ENCODE results near the gene C1QTNF4. TPM values are rescaled to one million over a fixed set of nuclear protein-coding genes. Genes with fewer than 3 reads are reported as not detected.

The C1QTNF4 gene
- total and polyA plus RNA-seq, 4 donors: 0.40 to 1.8 (median 1.1) TPM

- DNase-seq: no peak
- peaks cover 0 to 12% (median 0%) of the 10 kb centered on the region in 5 donors for H3K4me1 ChIP-seq (ENCODE audit: control insufficient read depth in 5 of 5, insufficient read depth in 5 of 5, low read length in 5 of 5)
- WGBS, 2 donors: 78 to 82% methylated on average over 3 of the region's 3 CpGs
Measured at GRCh38 chr11:47605921-47606320, 11.7 kb upstream of the C1QTNF4 start.

GRCh38 chr11:47603295-47603694, 9.1 kb upstream of the C1QTNF4 start:
- TF ChIP-seq CTCF (IDR thresholded peaks at IDR 0.05; ENCODE audit: control extremely low read depth, extremely low read depth): no peak
- no peak for ATAC-seq (ENCODE audit: insufficient read depth, low FRiP score)
- Histone ChIP-seq H3K9ac (ENCODE audit: insufficient read depth in 1 of 2, low read length in 2 of 2) (no peak overlapping the region), H3K27me3 (ENCODE audit: control insufficient read depth in 3 of 3, insufficient read depth in 3 of 3, low read length in 2 of 3) (peaks cover 0 to 4% (median 0%) of the 10 kb centered on the region in 3 donors), H3K9me3 (ENCODE audit: control insufficient read depth in 4 of 4, insufficient read depth in 3 of 4, low read length in 3 of 4) (no peaks in the 10 kb centered on the region), H3K36me3 (ENCODE audit: control insufficient read depth in 4 of 4, insufficient read depth in 4 of 4, low read length in 4 of 4) (peaks cover 0 to 2% (median 0%) of the 10 kb centered on the region in 4 donors), H3K27ac (ENCODE audit: low read depth in 1 of 2, low read length in 1 of 2) (no peak overlapping the region), H3K4me1 (ENCODE audit: control insufficient read depth in 5 of 5, insufficient read depth in 5 of 5, low read length in 5 of 5) (peaks cover 0 to 12% (median 0%) of the 10 kb centered on the region in 5 donors), H3K4me3 (no peak overlapping the region)
- WGBS, 2 donors: 92 to 97% methylated on average over 4 of the region's 4 CpGs
- DNase-seq: no peak

More at GRCh38 chr11:47605921-47606320, 11.7 kb upstream of the C1QTNF4 start:
- H3K4me3 ChIP-seq: no peak overlapping the region
- peaks cover 0 to 4% (median 0%) of the 10 kb centered on the region in 3 donors for H3K27me3 ChIP-seq (ENCODE audit: control insufficient read depth in 3 of 3, insufficient read depth in 3 of 3, low read length in 2 of 3)
- no peak for TF ChIP-seq CTCF (IDR thresholded peaks at IDR 0.05; ENCODE audit: control extremely low read depth, extremely low read depth)
- peaks cover 0 to 4% (median 0%) of the 10 kb centered on the region in 4 donors for H3K36me3 ChIP-seq (ENCODE audit: control insufficient read depth in 4 of 4, insufficient read depth in 4 of 4, low read length in 4 of 4)
- ATAC-seq (ENCODE audit: insufficient read depth, low FRiP score): no peak
- no peak overlapping the region for H3K9ac ChIP-seq (ENCODE audit: insufficient read depth in 1 of 2, low read length in 2 of 2)
- no peak overlapping the region for H3K27ac ChIP-seq (ENCODE audit: low read depth in 1 of 2, low read length in 1 of 2)
- no peaks in the 10 kb centered on the region for H3K9me3 ChIP-seq (ENCODE audit: control insufficient read depth in 4 of 4, insufficient read depth in 3 of 4, low read length in 3 of 4)

GRCh38 chr11:47599902-47600301, 5.7 kb upstream of the C1QTNF4 start:
- no peak for ATAC-seq (ENCODE audit: insufficient read depth, low FRiP score)
- DNase-seq: no peak
- H3K9me3 ChIP-seq (ENCODE audit: control insufficient read depth in 4 of 4, insufficient read depth in 3 of 4, low read length in 3 of 4): no peaks in the 10 kb centered on the region
- no peak overlapping the region for H3K4me3 ChIP-seq
- no peaks in the 10 kb centered on the region for H3K36me3 ChIP-seq (ENCODE audit: control insufficient read depth in 4 of 4, insufficient read depth in 4 of 4, low read length in 4 of 4)
- H3K4me1 ChIP-seq (ENCODE audit: control insufficient read depth in 5 of 5, insufficient read depth in 5 of 5, low read length in 5 of 5): no peaks in the 10 kb centered on the region
- no peak overlapping the region for H3K9ac ChIP-seq (ENCODE audit: insufficient read depth in 1 of 2, low read length in 2 of 2)
- WGBS, 2 donors: 73 to 79% methylated on average over 4 of the region's 4 CpGs
- TF ChIP-seq CTCF (IDR thresholded peaks at IDR 0.05; ENCODE audit: control extremely low read depth, extremely low read depth): no peak
- no peak overlapping the region for H3K27ac ChIP-seq (ENCODE audit: low read depth in 1 of 2, low read length in 1 of 2)
- peaks cover 0 to 3% (median 0%) of the 10 kb centered on the region in 3 donors for H3K27me3 ChIP-seq (ENCODE audit: control insufficient read depth in 3 of 3, insufficient read depth in 3 of 3, low read length in 2 of 3)

GRCh38 chr11:47595967-47596366, 1.8 kb upstream of the C1QTNF4 start:
- WGBS, 2 donors: 95 to 100% methylated on average over 1 of the region's 1 CpG
- peaks cover 0 to 23% (median 12%) of the 10 kb centered on the region in 3 donors for H3K27me3 ChIP-seq (ENCODE audit: control insufficient read depth in 3 of 3, insufficient read depth in 3 of 3, low read length in 2 of 3)

More at GRCh38 chr11:47595967-47596366, 1.8 kb upstream of the C1QTNF4 start:
- Histone ChIP-seq H3K9me3 (ENCODE audit: control insufficient read depth in 4 of 4, insufficient read depth in 3 of 4, low read length in 3 of 4) (peaks cover 0 to 2% (median 0%) of the 10 kb centered on the region in 4 donors), H3K4me1 (ENCODE audit: control insufficient read depth in 5 of 5, insufficient read depth in 5 of 5, low read length in 5 of 5) (peaks cover 0 to 15% (median 5%) of the 10 kb centered on the region in 5 donors), H3K36me3 (ENCODE audit: control insufficient read depth in 4 of 4, insufficient read depth in 4 of 4, low read length in 4 of 4) (no peaks in the 10 kb centered on the region), H3K27ac (ENCODE audit: low read depth in 1 of 2, low read length in 1 of 2) (no peak overlapping the region), H3K9ac (ENCODE audit: insufficient read depth in 1 of 2, low read length in 2 of 2) (no peak overlapping the region), H3K4me3 (no peak overlapping the region)
- DNase-seq (no peak), ATAC-seq (ENCODE audit: insufficient read depth, low FRiP score) (no peak)
- no peak for TF ChIP-seq CTCF (IDR thresholded peaks at IDR 0.05; ENCODE audit: control extremely low read depth, extremely low read depth)
